GM21526 (cell line): ENCODE measurements around the gene ANKRD30A.
"Not testable (repeated sequence)": the region's sequence is repeated elsewhere in the genome, so short reads cannot be mapped to it uniquely, and the experiment has no call there.

ENCODE experiments used
- ATAC-seq: cut with Tn5 transposase; IDR thresholded peaks from one replicate; pipeline ENCODE4 v1.9.1; 2021; ENCODE audit warnings: moderate library complexity; ENCODE audit not compliant: unreplicated experiment, low FRiP score

ANKRD30A gene

DNA sequence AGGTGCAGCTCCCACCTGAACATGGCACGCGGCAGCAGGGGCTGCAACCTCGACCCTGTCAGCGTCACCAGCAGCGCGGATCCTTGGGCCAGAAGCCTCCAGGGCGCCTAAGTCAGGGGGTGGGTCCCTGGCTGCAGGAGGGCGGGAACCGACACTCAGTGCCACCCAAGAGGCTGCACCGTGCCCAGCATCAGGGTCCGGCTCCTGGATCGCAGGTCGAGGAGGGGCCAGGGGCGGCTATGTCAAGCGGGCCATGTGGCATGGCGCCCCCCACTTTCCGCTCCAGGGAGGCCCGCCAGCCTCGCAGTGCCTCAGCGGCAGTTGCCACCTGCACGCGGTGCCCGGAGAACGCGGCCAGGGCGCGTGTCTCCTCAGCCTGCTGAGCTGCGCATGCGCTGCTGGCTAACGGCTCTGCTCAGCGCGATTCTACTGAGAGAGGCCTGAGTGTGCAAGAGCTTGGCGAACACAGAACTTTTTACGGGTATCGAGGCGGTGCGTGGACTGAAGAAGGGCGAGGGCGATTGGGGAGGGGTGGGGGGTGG, at the start of gene ANKRD30A:
ANKRD30A (plus strand) TSS at position 408 of the 542 bp plus-strand sequence. CDS start 190 bp downstream, outside the sequence.
- ATAC-seq = no peak

GRCh38 chr10:37076083-37076482, 49.3 kb upstream of the ANKRD30A start:
- not testable (repeated sequence) for ATAC-seq

DNA sequence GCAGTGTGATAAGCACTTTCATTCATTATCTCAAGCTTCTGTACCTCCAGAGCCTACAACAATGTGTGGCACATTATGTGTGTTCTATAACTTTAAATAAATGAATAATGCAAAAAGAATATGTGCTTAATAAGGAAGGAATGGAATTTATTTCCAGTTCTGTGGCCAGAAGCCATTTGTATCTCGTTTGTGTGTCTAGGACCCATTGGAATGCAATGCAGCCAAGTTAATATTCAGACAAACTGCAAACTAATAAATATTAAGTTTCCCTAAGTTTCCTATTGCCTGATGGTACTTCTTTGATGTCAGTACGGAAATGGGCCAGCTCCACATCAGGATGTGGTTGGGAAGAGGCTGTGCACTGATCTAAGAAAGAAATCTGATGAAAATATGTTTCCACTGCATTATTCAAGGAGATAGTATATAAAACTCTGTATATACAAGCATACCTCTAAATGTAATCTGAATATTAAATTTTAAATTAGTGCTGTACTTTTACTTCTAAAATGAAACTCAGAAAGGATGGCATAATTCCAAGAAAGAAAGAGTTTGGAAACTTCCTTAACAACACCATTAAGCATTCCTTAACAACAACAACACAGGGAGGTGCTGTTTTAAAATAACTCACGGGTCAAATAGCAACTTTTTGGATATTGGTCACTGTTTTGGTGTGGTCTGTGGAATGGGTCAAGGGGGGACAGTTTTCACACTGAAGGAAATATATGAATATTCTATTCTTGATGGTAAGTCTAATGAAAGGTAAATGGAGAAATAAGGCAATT, 29.4 kb upstream of the ANKRD30A start:
- ATAC-seq = no peak

DNA sequence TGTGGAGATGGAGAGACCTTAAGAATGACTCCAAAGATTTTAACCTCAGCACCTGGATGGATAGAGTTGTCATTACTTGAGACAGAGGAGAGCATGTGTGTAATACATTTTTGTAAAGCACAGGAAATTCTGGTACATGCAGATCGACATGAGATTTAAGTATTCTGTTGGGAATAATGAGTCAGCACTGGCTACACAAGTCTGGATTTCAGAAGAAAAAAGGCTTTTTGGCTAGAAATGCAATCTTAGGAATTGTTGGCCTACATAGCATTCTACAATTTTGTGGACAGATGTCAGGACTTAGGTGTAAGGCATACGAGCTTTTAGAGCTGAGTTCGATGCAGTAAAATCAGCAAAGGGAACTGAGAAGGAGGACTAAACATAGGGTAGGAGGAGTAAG, 24.1 kb upstream of the ANKRD30A start:
- no peak for ATAC-seq

GRCh38 chr10:37109000-37109399, 16.4 kb upstream of the ANKRD30A start:
- no peak for ATAC-seq

DNA sequence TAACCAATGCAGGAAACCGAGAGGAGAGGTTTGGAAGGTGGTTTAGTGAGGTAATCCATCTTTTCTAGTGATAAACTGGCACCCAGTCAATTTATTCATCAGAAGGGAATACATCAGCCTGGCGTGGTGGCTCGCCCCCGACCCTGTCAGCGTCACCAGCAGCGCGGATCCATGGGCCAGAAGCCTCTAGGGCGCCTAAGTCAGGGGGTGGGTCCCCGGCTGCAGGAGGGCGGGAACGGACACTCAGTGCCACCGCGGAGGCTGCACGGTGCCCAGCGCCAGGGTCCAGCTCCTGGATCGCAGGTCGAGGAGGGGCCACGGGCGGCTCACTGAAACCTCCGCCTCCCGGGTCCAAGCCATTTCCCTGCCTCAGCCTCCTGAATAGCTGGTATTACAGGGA, 866 bp upstream of the ANKRD30A start:
- no peak for ATAC-seq

DNA sequence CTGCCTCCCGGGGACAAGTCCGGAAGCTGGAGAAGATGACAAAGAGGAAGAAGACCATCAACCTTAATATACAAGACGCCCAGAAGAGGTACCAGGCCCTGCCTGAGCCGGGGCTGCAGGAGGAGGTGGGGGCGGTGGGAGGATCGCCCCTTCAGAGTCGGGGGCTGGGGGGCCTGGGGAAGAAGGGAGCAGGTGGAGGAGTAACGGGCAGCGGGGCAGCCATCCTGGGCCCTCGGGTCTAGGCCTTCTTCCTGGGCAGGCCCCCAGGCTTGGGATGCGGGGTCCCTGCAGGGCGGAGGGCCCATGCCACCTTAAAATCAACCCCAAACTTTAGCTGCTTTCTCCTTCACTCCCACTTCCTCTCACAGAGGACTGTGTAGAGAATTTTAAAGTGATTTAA, 523 bp downstream of the ANKRD30A start:
- ATAC-seq = no peak

DNA sequence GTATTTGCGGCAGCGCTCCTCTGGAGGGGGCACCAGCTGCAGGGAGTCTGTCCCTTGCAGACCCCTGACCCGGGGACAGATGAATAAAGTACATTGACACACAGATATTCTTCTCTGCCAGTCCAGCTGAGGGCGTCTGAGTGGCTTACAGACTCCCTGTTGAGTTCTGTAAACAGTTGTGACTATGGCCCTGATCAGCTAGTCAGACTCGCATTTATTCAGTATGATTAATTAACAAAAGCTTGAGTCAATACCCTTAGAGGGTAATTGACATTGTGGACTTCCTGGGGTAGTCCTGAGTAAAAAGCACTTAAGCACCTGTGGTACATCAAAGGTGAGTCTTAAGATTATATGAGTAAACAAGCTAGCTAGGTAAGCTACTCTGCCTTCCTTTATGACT, 21.0 kb downstream of the ANKRD30A start:
- no peak for ATAC-seq

GRCh38 chr10:37162430-37162829, 37.0 kb downstream of the ANKRD30A start:
- not testable (repeated sequence) for ATAC-seq

DNA sequence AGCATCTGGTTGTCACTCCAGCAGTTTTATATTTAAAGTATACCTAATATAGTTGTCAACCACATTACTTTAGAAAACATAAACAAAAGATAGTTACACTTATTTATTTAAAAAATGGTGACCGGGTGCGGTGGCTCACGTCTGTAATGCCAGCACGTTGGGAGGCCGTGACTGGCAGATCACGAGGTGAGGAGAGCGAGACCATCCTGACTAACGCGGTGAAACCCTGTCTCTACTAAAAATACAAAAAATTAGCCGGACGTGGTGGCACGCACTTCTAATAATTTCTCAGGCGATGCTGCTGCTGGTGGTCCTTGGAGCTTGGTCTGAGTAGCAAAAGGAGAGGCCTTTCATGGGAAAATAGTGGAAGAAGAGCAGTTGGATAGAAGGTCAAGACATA, 46.5 kb downstream of the ANKRD30A start:
- not testable (repeated sequence) for ATAC-seq

GRCh38 chr10:37178296-37178695, 52.9 kb downstream of the ANKRD30A start:
- ATAC-seq = not testable (repeated sequence)

DNA sequence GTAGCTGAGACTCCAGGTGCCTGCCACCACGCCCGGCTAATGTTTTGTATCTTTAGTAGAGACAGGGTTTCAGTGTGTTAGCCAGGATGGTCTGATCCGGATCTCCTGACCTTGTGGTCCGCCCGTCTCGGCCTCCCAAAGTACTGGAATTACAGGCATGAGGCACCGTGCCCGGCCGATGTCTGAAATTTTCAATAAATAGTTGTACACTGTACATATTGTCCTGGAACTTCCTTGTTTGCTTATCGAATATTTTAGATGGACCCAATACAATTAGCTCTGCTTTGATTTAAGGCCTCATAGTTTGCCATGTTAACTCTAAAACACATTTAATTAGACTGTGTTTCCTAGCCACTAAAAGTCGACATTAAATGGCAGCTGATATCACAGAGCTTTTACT, 57.3 kb downstream of the ANKRD30A start:
- ATAC-seq = not testable (repeated sequence)

- no peak for ATAC-seq
These were observed 80.7 kb downstream of the ANKRD30A start for GRCh38 chr10:37206132-37206531.

- ATAC-seq = no peak
These were observed 95.5 kb downstream of the ANKRD30A start for GRCh38 chr10:37220866-37221265.

GRCh38 chr10:37222046-37222445, 96.6 kb downstream of the ANKRD30A start:
- no peak for ATAC-seq

- no peak for ATAC-seq
These were observed 99.8 kb downstream of the ANKRD30A start for GRCh38 chr10:37225163-37225562.

- no peak for ATAC-seq
These were observed 101.1 kb downstream of the ANKRD30A start for GRCh38 chr10:37226524-37226923.

- ATAC-seq = no peak
These were observed 109.3 kb downstream of the ANKRD30A start for GRCh38 chr10:37234692-37235091.

- no peak for ATAC-seq
These were observed 110.7 kb downstream of the ANKRD30A start for GRCh38 chr10:37236093-37236492.

DNA sequence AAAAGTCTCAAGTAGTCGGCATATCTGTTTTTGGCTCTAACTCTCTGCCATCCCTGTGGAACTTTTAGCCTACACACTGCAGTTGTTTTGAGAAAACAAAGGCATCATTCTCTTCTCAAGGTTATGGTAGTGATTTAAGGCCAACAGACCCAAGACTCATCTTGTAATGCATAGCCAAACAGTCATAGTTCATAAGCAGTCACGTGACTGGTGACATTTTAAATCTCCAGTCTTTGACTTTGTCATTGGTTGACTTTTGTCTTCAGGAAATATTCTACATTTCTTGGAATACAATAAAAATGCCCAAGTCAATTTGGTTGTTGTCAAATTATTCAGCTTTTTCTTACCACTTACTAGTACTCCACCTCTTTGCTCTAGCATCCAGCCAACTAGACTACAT, 114.8 kb downstream of the ANKRD30A start:
- no peak for ATAC-seq

DNA sequence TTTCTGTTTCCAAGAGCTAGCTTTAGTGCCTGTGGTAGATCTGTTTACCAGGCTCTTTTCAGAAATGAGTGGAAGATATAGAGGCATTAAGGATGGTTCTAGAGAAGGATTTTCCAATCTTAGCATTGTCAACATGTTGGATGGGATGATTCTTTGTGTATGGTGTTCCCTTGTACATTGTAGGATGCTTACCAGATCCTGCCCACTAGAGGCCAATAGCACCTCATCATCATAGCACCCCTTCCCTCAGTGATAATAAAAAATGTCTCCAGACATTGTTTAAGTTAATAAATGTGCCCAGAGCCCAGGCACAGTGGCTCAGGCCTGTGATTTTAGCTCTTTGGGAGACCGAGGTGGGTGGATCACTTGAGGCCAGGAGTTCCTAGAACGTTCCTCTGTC, 121.2 kb downstream of the ANKRD30A start:
- ATAC-seq = no peak

DNA sequence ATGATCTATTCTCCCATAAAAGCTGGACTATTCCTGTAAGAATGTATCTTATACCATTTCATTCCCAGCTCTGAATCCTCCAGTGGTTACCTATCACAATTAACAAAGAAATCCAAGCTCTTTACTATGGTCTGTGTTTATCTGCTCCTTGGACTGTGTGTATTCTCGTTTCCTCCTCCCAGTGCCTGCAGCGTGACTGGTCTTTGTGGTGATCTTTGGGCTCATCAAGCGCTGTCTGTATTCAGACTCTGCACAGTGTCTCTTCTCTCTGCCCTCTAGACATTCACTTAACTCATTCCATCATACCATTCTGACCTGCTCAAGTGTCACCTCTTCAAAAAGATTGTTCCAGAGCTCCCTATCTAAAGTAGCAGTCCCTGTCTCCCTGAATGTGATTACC, 130.4 kb downstream of the ANKRD30A start:
- not testable (repeated sequence) for ATAC-seq
